Lower lobe of right lung (tissue), 2 donors: ENCODE measurements around the gene PDGFC. TPM values are rescaled to one million over a fixed set of nuclear protein-coding genes. Genes with fewer than 3 reads are reported as not detected.

ENCODE experiments used
- ATAC-seq, 2 donors: fragments of 200-7000 bp; cut with Tn5 transposase; one replicate each; pipeline ENCODE4 v1.9.1; 2020 to 2022; ENCODE audit warnings: mild to moderate bottlenecking in 2 of 2, moderate library complexity in 2 of 2
- DNase-seq: peaks from one replicate; pipeline ENCODE4 v3.0.0-alpha.2; 2020
- H3K27ac ChIP-seq: fragments of 200-600 bp; one replicate; pipeline ENCODE4 v1.8.0; 2022
- H3K27me3 ChIP-seq: fragments of 200-600 bp; one replicate; pipeline ENCODE4 v1.8.0; 2022; ENCODE audit warnings: low read depth
- H3K36me3 ChIP-seq: fragments of 200-600 bp; one replicate; pipeline ENCODE4 v1.8.0; 2022; ENCODE audit warnings: mild to moderate bottlenecking
- H3K4me1 ChIP-seq: fragments of 200-600 bp; one replicate; pipeline ENCODE4 v1.8.0; 2022
- H3K4me3 ChIP-seq: fragments of 200-600 bp; one replicate; pipeline ENCODE4 v1.8.0; 2022; ENCODE audit warnings: mild to moderate bottlenecking
- H3K9me3 ChIP-seq: fragments of 200-600 bp; one replicate; pipeline ENCODE4 v1.8.0; 2022
- CTCF ChIP-seq: fragments of 200-600 bp; IDR thresholded peaks from one replicate; pipeline ENCODE4 v1.8.0; 2022; ENCODE audit warnings: antibody characterized with exemption, mild to moderate bottlenecking
- intact Hi-C: fragments of 100-400 bp; cut with DNase I; formaldehyde crosslinking; loops from one replicate; pipeline ENCODE4 v1.11.0; 2022
- total RNA-seq: library from RNA; stranded (reverse); fragmentation: NEBNext Ultra II Directional; extraction: Animal tissue kit (Norgen Biotek cat#: 25700); gene quantifications from one replicate; pipeline ENCODE4 v1.2.1, GENCODE V29; 2021
- donor health status: DM: no; HTN: yes; CAD: no; lungs with severe emphysema.

The PDGFC gene
- total RNA-seq, 1 donor from 2014 or later = 30.6 TPM

GRCh38 chr4:156754832-156755570 is 216.6 kb downstream of the PDGFC start:
- no peak for TF ChIP-seq CTCF
- intact Hi-C loops = no loop called here
- H3K36me3 ChIP-seq = no peaks in the 10 kb centered on the region
- no peak overlapping the region for H3K27ac ChIP-seq
- no peaks in the 10 kb centered on the region for H3K4me1 ChIP-seq
- DNase-seq = no peak
- no peaks in the 10 kb centered on the region for H3K27me3 ChIP-seq
- no peak for ATAC-seq
- H3K4me3 ChIP-seq = no peak overlapping the region
- H3K9me3 ChIP-seq = no peaks in the 10 kb centered on the region

GRCh38 chr4:156751486-156751885 is 220.1 kb downstream of the PDGFC start:
- Histone ChIP-seq H3K4me3 (no peak overlapping the region), H3K9me3 (no peaks in the 10 kb centered on the region), H3K4me1 (no peaks in the 10 kb centered on the region), H3K27me3 (no peaks in the 10 kb centered on the region), H3K36me3 (no peaks in the 10 kb centered on the region), H3K27ac (no peak overlapping the region)
- DNase-seq (no peak), ATAC-seq (no peak)
- intact Hi-C loops = no loop called here
- no peak for TF ChIP-seq CTCF

DNA sequence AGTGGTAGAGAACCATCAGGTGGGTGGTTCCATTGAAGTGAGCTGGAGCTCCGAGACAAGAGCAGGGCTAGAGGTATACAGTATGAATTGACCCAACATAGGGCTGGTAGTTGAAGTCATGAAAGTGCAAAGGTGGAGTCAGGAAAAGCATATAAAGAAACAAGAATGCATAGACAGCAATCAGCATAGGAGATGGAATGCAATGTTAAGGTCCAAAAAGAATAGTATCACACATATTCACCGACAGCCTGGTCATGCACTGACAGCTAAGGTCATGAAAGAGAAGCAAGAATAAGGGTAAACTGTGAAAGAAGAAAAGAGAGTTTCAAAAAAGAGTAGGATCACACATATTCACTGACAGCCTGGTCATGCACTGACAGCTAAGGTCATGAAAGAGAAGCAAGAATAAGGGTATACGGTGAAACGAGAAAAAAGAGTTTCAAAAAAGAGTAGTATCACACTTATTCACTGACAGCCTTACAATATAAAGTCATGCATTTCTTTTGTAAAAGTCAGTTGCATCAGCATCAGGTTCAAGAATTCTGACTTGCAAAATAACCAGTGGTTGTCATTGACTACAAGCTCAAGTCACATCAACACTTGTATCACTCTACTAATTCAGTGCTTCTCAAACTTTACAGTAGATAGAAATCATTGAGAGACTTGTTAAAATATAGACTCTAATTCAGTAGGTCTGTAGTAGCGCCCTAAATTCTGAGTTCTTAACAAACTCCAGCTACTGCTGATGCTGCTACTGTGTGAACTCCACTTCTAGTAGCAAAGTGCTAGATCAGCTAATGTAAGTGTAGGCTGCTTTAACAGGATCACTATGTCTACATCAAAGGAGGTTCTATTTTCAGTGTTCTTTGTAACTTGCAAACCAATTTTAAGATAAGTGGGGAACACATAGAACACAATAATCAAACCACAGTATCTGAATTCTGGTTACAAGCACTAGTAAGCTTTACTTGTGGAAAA is 221.9 kb downstream of the PDGFC start:
- no peak for DNase-seq
- ATAC-seq = no peak
- intact Hi-C loops = no loop called here

GRCh38 chr4:156746111-156746510 is 225.5 kb downstream of the PDGFC start:
- no peak for TF ChIP-seq CTCF
- DNase-seq = no peak
- Histone ChIP-seq H3K27ac (no peak overlapping the region), H3K27me3 (no peaks in the 10 kb centered on the region), H3K4me1 (no peaks in the 10 kb centered on the region), H3K4me3 (no peak overlapping the region), H3K9me3 (peaks cover 13% of the 10 kb centered on the region), H3K36me3 (no peaks in the 10 kb centered on the region)
- intact Hi-C loops = no loop called here
- no peak for ATAC-seq

More for the DNA sequence above, 221.9 kb downstream of the PDGFC start:
- no peak for TF ChIP-seq CTCF
- Histone ChIP-seq H3K36me3 (no peaks in the 10 kb centered on the region), H3K27ac (no peak overlapping the region), H3K9me3 (no peaks in the 10 kb centered on the region), H3K27me3 (no peaks in the 10 kb centered on the region), H3K4me1 (no peaks in the 10 kb centered on the region), H3K4me3 (no peak overlapping the region)

DNA sequence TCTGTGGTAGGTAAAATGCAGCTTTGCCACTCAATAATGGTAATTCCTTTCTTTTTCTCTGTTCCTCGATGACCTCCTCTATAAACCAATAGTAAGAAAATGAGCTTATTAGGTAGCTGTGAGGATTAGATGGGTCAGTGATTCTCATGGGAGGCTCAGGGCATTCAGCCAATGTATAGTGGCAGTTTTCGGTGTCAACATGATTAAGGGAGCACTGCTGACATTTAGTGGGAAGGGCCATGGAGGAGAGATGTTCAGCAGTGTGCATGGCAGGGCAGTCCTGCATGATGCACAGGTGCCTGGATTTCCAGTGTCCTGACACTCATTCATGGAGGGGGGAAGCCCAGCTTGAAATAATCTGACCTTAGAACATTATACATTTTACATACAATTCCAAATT is 232.8 kb downstream of the PDGFC start:
- no peak for ATAC-seq
- intact Hi-C loops = no loop called here
- TF ChIP-seq CTCF = no peak
- Histone ChIP-seq H3K27me3 (no peaks in the 10 kb centered on the region), H3K36me3 (no peaks in the 10 kb centered on the region), H3K27ac (no peak overlapping the region), H3K4me1 (no peaks in the 10 kb centered on the region), H3K9me3 (peaks cover 13% of the 10 kb centered on the region), H3K4me3 (no peak overlapping the region)
- DNase-seq = no peak
